Measurements from ENCODE around the gene SFMBT2.

SFMBT2 gene

DNA sequence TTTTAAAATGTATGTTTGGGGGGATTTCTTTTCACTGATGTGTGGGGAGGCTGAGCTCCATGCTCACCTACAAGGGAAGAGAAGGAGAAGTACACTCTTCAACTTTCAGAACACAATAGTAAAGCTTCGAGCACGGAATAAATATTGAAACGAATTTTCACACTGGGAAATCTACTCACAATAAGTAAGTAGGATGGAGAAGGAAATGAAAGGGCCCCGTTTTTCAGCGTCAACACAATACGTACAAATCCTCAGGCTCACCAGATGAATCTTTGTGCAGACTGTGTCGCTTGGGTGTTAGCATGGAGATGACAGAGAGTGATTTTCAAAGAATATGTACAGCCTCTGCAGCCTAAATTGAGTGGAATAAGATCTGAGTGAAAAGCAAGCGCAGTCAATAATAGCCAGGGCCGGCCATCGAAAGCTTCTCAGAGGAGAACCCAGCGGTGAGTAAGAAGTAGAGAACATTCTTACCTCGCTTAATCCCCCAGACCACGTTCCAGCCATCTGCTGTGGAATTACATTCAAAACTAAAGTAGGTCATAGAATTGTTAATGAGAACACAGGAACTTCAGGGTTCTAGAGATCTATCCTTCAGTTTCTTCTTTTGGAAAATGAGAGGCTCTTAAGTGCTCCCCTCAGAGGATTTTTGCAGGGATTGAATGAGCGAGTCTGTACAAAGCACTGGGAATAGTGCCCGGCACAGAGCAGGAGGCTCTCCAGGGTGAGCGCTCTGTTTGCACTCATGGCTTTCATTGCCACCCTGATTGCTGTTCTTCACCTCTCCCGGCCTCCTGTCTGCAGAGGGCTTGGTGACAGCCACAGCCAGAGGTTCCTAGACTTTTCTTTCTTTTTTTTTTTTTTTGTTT lies 292.8 kb downstream of the SFMBT2 start:
- TF ChIP-seq ZBTB7A (IDR thresholded peaks at IDR 0.05; ENCODE audit: low read depth) (no peak), NFIC (IDR thresholded peaks at IDR 0.05) (no peak), CREB1 (IDR thresholded peaks at IDR 0.05; ENCODE audit: low read depth) (no peak), REST (IDR thresholded peaks at IDR 0.05; ENCODE audit: low read depth) (no peak), TEAD4 (IDR thresholded peaks at IDR 0.05) (no peak), TCF12 (IDR thresholded peaks at IDR 0.05; ENCODE audit: low read depth) (no peak), YY1 (IDR thresholded peaks at IDR 0.05; ENCODE audit: low read depth) (no peak), CEBPB (IDR thresholded peaks at IDR 0.05) (no peak), RAD21 (IDR thresholded peaks at IDR 0.05; ENCODE audit: low read depth) (no peak), EGR1 (IDR thresholded peaks at IDR 0.05) (no peak), EP300 (IDR thresholded peaks at IDR 0.05; ENCODE audit: borderline replicate concordance) (no peak)
- TF ChIP-seq, protein P1, sequence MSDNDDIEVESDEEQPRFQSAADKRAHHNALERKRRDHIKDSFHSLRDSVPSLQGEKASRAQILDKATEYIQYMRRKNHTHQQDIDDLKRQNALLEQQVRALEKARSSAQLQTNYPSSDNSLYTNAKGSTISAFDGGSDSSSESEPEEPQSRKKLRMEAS (IDR thresholded peaks at IDR 0.05), result no peak
- TF ChIP-seq, protein P2, sequence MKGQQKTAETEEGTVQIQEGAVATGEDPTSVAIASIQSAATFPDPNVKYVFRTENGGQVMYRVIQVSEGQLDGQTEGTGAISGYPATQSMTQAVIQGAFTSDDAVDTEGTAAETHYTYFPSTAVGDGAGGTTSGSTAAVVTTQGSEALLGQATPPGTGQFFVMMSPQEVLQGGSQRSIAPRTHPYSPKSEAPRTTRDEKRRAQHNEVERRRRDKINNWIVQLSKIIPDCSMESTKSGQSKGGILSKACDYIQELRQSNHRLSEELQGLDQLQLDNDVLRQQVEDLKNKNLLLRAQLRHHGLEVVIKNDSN (IDR thresholded peaks at IDR 0.05), result no peak

DNA sequence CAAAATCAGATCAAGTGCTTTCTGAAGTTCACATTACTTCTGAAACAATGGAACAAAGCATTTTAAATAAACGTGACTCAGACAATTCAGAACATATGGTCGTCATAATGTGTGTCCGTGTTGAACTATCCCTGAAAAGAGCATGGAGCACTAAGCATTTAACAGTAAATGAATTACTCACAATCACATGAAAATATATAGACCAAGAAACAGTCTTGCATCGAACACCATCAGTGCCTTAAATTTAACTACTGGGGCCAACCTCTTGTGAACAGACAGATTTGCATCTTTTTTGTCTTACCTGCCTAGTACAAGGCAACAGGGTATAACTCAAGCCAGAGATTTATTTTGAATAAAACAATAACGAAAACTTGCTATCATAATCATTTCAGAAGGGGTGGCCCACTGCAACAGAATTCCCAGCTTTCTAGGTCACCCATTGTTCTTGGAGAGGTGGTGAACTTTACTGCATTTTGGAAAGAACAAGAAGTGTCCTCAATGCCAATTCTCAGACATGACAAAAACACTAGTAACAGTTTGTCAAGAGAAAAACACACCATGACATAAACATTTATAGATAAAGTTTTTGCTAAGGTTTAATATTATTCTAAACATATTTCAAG lies 293.5 kb downstream of the SFMBT2 start:
- TF ChIP-seq TCF12 (IDR thresholded peaks at IDR 0.05; ENCODE audit: low read depth) (no peak), NFIC (IDR thresholded peaks at IDR 0.05) (no peak), CEBPB (IDR thresholded peaks at IDR 0.05) (no peak), REST (IDR thresholded peaks at IDR 0.05; ENCODE audit: low read depth) (no peak), CREB1 (IDR thresholded peaks at IDR 0.05; ENCODE audit: low read depth) (no peak), TAF1 (IDR thresholded peaks at IDR 0.05; ENCODE audit: low read depth) (no peak), EP300 (IDR thresholded peaks at IDR 0.05; ENCODE audit: borderline replicate concordance) (no peak), FOXM1 (IDR thresholded peaks at IDR 0.05; ENCODE audit: borderline replicate concordance, low read depth) (no peak)
- TF ChIP-seq, protein P2 (IDR thresholded peaks at IDR 0.05), result no peak

DNA sequence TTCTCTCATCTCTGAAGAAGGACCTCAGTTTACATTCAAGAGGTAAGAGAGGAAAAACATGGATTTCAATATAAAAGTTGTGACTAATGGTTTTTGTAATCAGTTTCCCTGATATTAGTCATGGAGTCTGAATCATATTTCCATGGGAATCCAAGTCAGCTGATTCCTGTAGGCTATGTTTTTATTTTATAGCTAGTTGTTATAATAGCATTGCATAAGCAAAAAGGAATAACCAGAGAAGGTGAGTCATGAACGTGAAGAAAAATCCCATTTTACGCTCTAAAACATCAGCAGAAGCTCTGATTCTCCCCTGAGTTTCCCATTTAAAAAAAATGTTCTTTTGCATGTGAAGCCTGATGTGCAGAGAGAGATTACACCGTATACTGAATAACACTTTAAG lies 299.3 kb downstream of the SFMBT2 start:
- TF ChIP-seq YY1 (IDR thresholded peaks at IDR 0.05; ENCODE audit: low read depth) (no peak), TEAD4 (IDR thresholded peaks at IDR 0.05) (no peak), REST (IDR thresholded peaks at IDR 0.05; ENCODE audit: low read depth) (no peak), NFIC (IDR thresholded peaks at IDR 0.05) (no peak), CREB1 (IDR thresholded peaks at IDR 0.05; ENCODE audit: low read depth) (no peak), EGR1 (IDR thresholded peaks at IDR 0.05) (no peak), TAF1 (IDR thresholded peaks at IDR 0.05; ENCODE audit: low read depth) (no peak), ZBTB7A (IDR thresholded peaks at IDR 0.05; ENCODE audit: low read depth) (no peak), RAD21 (IDR thresholded peaks at IDR 0.05; ENCODE audit: low read depth) (no peak)
- TF ChIP-seq, protein P2 (IDR thresholded peaks at IDR 0.05), result no peak
- TF ChIP-seq, protein P1 (IDR thresholded peaks at IDR 0.05), result no peak

Measured in Ishikawa (cell line).